Gastrocnemius medialis (tissue), 4 donors: ENCODE measurements around the gene SERPINB8.

ENCODE experiments used
- CTCF ChIP-seq, 5 experiments: fragments of 450-650 bp in 3 of 5; fragments of 200-600 bp in 2 of 5; sonication (generic) in 2 of 5; IDR thresholded peaks in 4 of 5; conservative IDR thresholded peaks in 1 of 5; 1 replicate in 4 of 5; 2 replicates in 1 of 5; pipeline ENCODE4 v1.5.1; 2016 to 2019; ENCODE audit warnings: antibody characterized with exemption in 5 of 5, mild to moderate bottlenecking in 3 of 5, moderate library complexity in 3 of 5
- POLR2A ChIP-seq, 2 donors: fragments of 450-650 bp; IDR thresholded peaks; one replicate each; pipeline ENCODE4 v1.6.1; 2017; ENCODE audit warnings: antibody characterized with exemption in 2 of 2, mild to moderate bottlenecking in 2 of 2, moderate library complexity in 2 of 2

- TF ChIP-seq CTCF (IDR thresholded peaks at IDR 0.05 in 4 of 5, conservative IDR thresholded peaks at IDR 0.05 in 1 of 5) (peak; percentile 28 to 74 (median 44)), POLR2A (IDR thresholded peaks at IDR 0.05) (no peak)
These were observed 6.1 kb upstream of the SERPINB8 start for GRCh38 chr18:63963615-63964256.
